Measurements from ENCODE around the gene FAM163B. TPM values are rescaled to one million over a fixed set of nuclear protein-coding genes. Genes with fewer than 3 reads are reported as not detected.

FAM163B gene
- total RNA-seq, 6 donors from 2014 or later: not detected

DNA sequence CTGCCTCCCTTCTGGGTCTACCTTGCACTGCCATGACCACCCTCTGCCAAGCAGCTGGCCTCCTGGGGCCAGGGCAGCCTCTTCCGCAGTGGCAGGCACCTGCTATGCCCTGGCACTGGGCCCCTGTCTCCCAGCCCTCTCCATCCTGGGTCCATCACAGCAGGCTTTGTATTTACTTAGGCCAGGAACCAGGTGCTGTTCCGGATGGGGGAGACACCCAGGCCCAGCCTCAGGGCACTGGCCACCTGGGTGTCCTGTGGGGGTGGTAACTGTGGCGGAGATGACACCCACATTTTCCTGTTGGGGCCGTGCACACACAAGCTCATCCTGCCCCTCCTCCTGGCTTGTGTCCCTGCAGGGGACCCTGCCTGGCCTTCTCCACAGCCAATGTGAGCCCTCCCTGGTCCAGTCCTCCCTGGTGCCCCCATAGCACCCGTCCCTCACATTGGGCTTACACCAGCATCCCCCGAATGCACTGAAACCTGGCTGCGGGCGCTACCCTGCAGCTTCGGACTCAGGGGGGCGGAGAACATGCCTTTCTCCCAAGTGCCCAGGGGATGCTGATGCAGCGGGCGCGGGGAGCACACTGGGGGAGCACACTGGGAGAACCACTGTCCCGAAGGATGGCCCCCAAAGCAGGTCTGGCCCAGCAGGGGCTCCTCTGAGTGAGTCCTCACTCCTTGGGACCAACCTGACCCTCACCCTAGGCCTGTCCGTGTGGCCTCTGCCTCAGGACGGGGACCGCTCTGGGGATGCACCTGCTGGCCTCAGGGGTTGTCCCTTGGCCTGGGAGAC is 17.9 kb downstream of the FAM163B start:
- DNase-seq (peak in 1 of 2 donors; percentile 63), ATAC-seq (ENCODE audit: low FRiP score in 2 of 2) (peak in 1 of 2 donors; percentile 4)
- H3K27me3 ChIP-seq: peaks cover 0 to under 1% (median 0%) of the 10 kb centered on the region in 4 donors
- no peak for TF ChIP-seq POLR2AphosphoS5 (IDR thresholded peaks at IDR 0.05)
- TF ChIP-seq EP300 (IDR thresholded peaks at IDR 0.05): no peak
- no peak for TF ChIP-seq CTCF (IDR thresholded peaks at IDR 0.05)
- no peak for TF ChIP-seq POLR2A (IDR thresholded peaks at IDR 0.05)
- no peak overlapping the region for H3K4me3 ChIP-seq
- H3K27ac ChIP-seq: no peak overlapping the region
- no peaks in the 10 kb centered on the region for H3K4me1 ChIP-seq
- WGBS, 2 donors: 89 to 94% methylated on average over 10 to 17 of the region's 17 CpGs
- H3K36me3 ChIP-seq: no peaks in the 10 kb centered on the region
- H3K9me3 ChIP-seq: peaks cover 0 to 2% (median under 1%) of the 10 kb centered on the region in 4 donors

GRCh38 chr9:133590231-133590855 is 18.8 kb downstream of the FAM163B start:
- ATAC-seq (ENCODE audit: low FRiP score in 2 of 2) (no peak), DNase-seq (peak in 1 of 2 donors; percentile 50)
- 65 to 76% methylated on average over 13 to 20 of the region's 20 CpGs for WGBS, 2 donors
- no peak overlapping the region for H3K27ac ChIP-seq
- no peaks in the 10 kb centered on the region for H3K9me3 ChIP-seq
- no peak for TF ChIP-seq CTCF (IDR thresholded peaks at IDR 0.05)
- TF ChIP-seq POLR2A (IDR thresholded peaks at IDR 0.05): no peak
- TF ChIP-seq EP300 (IDR thresholded peaks at IDR 0.05): no peak
- no peak for TF ChIP-seq POLR2AphosphoS5 (IDR thresholded peaks at IDR 0.05)
- peaks cover 0 to 10% (median 3%) of the 10 kb centered on the region in 4 donors for H3K27me3 ChIP-seq
- no peaks in the 10 kb centered on the region for H3K36me3 ChIP-seq
- no peak overlapping the region for H3K4me3 ChIP-seq
- H3K4me1 ChIP-seq: peaks cover 0 to 6% (median 0%) of the 10 kb centered on the region in 4 donors

GRCh38 chr9:133589454-133590227 is 19.5 kb downstream of the FAM163B start:
- DNase-seq: peak in 1 of 2 donors; percentile 44
- 51 to 60% methylated on average over 10 to 19 of the region's 19 CpGs for WGBS, 2 donors
- no peak for ATAC-seq (ENCODE audit: low FRiP score in 2 of 2)
- H3K4me3 ChIP-seq: no peak overlapping the region
- H3K9me3 ChIP-seq: no peaks in the 10 kb centered on the region
- H3K27ac ChIP-seq: no peak overlapping the region
- peaks cover 5 to 13% (median 6%) of the 10 kb centered on the region in 4 donors for H3K4me1 ChIP-seq
- H3K27me3 ChIP-seq: peaks cover 0 to 12% (median 6%) of the 10 kb centered on the region in 4 donors
- H3K36me3 ChIP-seq: no peaks in the 10 kb centered on the region
- peak; percentile 16 to 64 (median 44) for TF ChIP-seq CTCF (IDR thresholded peaks at IDR 0.05)
- no peak for TF ChIP-seq POLR2A (IDR thresholded peaks at IDR 0.05)

DNA sequence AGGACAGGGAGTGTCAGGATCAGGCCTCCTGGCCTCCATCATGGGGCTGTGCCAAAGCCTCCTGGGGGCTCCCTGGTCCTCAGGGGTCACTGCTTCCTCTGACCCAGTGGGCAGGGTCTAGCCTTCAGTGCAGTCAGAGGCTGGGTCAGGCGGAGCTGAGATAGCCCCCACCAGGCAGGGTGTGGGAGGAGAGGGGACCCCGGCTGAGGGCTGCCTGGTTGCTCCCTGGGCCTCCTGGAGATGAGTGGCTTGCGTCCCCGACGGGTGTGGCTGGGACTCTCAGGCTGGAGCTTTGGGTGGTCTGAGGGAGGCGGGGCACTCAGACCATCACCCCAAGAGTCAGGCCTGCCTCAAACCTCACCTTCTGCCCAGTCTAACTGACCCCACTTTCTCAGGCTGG is 21.7 kb downstream of the FAM163B start:
- H3K27me3 ChIP-seq: peaks cover 0 to 12% (median 6%) of the 10 kb centered on the region in 4 donors
- WGBS, 2 donors: 94% methylated on average over 6 of the region's 6 CpGs; no CpG with 5 or more reads in 1 of the 2 donors
- H3K36me3 ChIP-seq: no peaks in the 10 kb centered on the region
- H3K4me1 ChIP-seq: peaks cover 11 to 21% (median 14%) of the 10 kb centered on the region in 4 donors
- ATAC-seq (ENCODE audit: low FRiP score in 2 of 2) (no peak), DNase-seq (peak in 1 of 2 donors; percentile 33)
- no peak overlapping the region for H3K4me3 ChIP-seq
- no peaks in the 10 kb centered on the region for H3K9me3 ChIP-seq
- no peak overlapping the region for H3K27ac ChIP-seq
- no peak for TF ChIP-seq CTCF (IDR thresholded peaks at IDR 0.05)
- TF ChIP-seq POLR2A (IDR thresholded peaks at IDR 0.05): no peak
- TF ChIP-seq POLR2AphosphoS5 (IDR thresholded peaks at IDR 0.05): no peak
- TF ChIP-seq EP300 (IDR thresholded peaks at IDR 0.05): no peak
